ENCODE results near the gene COQ8A. TPM values are rescaled to one million over a fixed set of nuclear protein-coding genes. Genes with fewer than 3 reads are reported as not detected.
"Not testable (repeated sequence)": the region's sequence is repeated elsewhere in the genome, so short reads cannot be mapped to it uniquely, and the experiment has no call there.

Gene COQ8A
- total RNA-seq, 1 experiment from 2014 or later, result 9.7 TPM

- DNase-seq (ENCODE audit: low read depth), result no peak
Observed at GRCh38 chr1:226952118-226952441, 12.0 kb downstream of the COQ8A start.

- no peak for DNase-seq (ENCODE audit: low read depth)
Observed at GRCh38 chr1:226953175-226953800, 13.2 kb downstream of the COQ8A start.

GRCh38 chr1:226954337-226954736, 14.2 kb downstream of the COQ8A start:
- no peak for DNase-seq (ENCODE audit: low read depth)

GRCh38 chr1:226954777-226955176, 14.7 kb downstream of the COQ8A start:
- no peak for DNase-seq (ENCODE audit: low read depth)

- not testable (repeated sequence) for DNase-seq (ENCODE audit: low read depth)
Observed at GRCh38 chr1:226955857-226956256, 15.8 kb downstream of the COQ8A start.

- DNase-seq (ENCODE audit: low read depth), result no peak
Observed at GRCh38 chr1:226956942-226957713, 17.0 kb downstream of the COQ8A start.

GRCh38 chr1:226957714-226958113, 17.6 kb downstream of the COQ8A start:
- no peak for DNase-seq (ENCODE audit: low read depth)

- no peak for DNase-seq (ENCODE audit: low read depth)
Observed at GRCh38 chr1:226958300-226958699, 18.2 kb downstream of the COQ8A start.

- DNase-seq (ENCODE audit: low read depth), result no peak
Observed at GRCh38 chr1:226960256-226960655, 20.2 kb downstream of the COQ8A start.

GRCh38 chr1:226960944-226961765, 21.1 kb downstream of the COQ8A start:
- DNase-seq (ENCODE audit: low read depth), result no peak

GRCh38 chr1:226962421-226963391, 22.6 kb downstream of the COQ8A start:
- DNase-seq (ENCODE audit: low read depth), result no peak

GRCh38 chr1:226964068-226964425, 24.0 kb downstream of the COQ8A start:
- no peak for DNase-seq (ENCODE audit: low read depth)

- DNase-seq (ENCODE audit: low read depth), result no peak
Observed at GRCh38 chr1:226964611-226965486, 24.8 kb downstream of the COQ8A start.

- no peak for DNase-seq (ENCODE audit: low read depth)
Observed at GRCh38 chr1:226965581-226966440, 25.7 kb downstream of the COQ8A start.

GRCh38 chr1:226966683-226967082, 26.6 kb downstream of the COQ8A start:
- no peak for DNase-seq (ENCODE audit: low read depth)

GRCh38 chr1:226967665-226968064, 27.6 kb downstream of the COQ8A start:
- no peak for DNase-seq (ENCODE audit: low read depth)

GRCh38 chr1:226971765-226972164, 31.7 kb downstream of the COQ8A start:
- DNase-seq (ENCODE audit: low read depth), result no peak

- DNase-seq (ENCODE audit: low read depth), result no peak
Observed at GRCh38 chr1:226972931-226973330, 32.8 kb downstream of the COQ8A start.

- no peak for DNase-seq (ENCODE audit: low read depth)
Observed at GRCh38 chr1:226973371-226973897, 33.3 kb downstream of the COQ8A start.
